ENCODE results near the gene DCANP1. TPM values are rescaled to one million over a fixed set of nuclear protein-coding genes. Genes with fewer than 3 reads are reported as not detected.

DCANP1 gene
- total RNA-seq, 1 donor from 2014 or later = not detected

DNA sequence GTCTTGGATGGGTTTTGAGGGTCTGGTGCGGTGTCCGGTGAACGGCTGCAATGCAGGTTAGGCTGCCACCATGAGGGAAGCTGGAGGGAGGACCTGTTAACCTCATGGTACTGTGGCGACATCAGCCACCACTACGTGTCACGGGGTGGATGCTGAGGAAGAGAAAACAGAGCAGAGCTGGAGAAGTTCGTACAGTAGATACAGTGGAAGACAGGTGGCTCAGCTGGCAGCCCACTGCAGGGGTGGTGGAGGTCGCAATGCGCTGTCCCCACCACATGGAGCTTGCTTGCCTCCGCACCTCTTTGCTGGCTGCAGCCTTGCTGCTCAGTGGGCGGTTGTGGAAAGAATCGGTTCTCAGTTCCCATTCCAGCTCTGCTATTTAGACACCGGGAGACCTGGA is 2.8 kb downstream of the DCANP1 start:
- Mint-ChIP-seq H3K4me3 (ENCODE audit: unreplicated experiment) (no peak overlapping the region), H3K27me3 (ENCODE audit: unreplicated experiment) (peaks cover 6% of the 10 kb centered on the region), H3K36me3 (ENCODE audit: unreplicated experiment) (no peaks in the 10 kb centered on the region), H3K4me1 (ENCODE audit: unreplicated experiment) (no peaks in the 10 kb centered on the region), H3K9me3 (ENCODE audit: unreplicated experiment) (no peaks in the 10 kb centered on the region), H3K27ac (ENCODE audit: unreplicated experiment) (no peak overlapping the region)
- no peak for DNase-seq (ENCODE audit: extremely low spot score, unreplicated experiment)
- TF ChIP-seq, protein P1, sequence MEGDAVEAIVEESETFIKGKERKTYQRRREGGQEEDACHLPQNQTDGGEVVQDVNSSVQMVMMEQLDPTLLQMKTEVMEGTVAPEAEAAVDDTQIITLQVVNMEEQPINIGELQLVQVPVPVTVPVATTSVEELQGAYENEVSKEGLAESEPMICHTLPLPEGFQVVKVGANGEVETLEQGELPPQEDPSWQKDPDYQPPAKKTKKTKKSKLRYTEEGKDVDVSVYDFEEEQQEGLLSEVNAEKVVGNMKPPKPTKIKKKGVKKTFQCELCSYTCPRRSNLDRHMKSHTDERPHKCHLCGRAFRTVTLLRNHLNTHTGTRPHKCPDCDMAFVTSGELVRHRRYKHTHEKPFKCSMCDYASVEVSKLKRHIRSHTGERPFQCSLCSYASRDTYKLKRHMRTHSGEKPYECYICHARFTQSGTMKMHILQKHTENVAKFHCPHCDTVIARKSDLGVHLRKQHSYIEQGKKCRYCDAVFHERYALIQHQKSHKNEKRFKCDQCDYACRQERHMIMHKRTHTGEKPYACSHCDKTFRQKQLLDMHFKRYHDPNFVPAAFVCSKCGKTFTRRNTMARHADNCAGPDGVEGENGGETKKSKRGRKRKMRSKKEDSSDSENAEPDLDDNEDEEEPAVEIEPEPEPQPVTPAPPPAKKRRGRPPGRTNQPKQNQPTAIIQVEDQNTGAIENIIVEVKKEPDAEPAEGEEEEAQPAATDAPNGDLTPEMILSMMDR (IDR thresholded peaks at IDR 0.05) = no peak

DNA sequence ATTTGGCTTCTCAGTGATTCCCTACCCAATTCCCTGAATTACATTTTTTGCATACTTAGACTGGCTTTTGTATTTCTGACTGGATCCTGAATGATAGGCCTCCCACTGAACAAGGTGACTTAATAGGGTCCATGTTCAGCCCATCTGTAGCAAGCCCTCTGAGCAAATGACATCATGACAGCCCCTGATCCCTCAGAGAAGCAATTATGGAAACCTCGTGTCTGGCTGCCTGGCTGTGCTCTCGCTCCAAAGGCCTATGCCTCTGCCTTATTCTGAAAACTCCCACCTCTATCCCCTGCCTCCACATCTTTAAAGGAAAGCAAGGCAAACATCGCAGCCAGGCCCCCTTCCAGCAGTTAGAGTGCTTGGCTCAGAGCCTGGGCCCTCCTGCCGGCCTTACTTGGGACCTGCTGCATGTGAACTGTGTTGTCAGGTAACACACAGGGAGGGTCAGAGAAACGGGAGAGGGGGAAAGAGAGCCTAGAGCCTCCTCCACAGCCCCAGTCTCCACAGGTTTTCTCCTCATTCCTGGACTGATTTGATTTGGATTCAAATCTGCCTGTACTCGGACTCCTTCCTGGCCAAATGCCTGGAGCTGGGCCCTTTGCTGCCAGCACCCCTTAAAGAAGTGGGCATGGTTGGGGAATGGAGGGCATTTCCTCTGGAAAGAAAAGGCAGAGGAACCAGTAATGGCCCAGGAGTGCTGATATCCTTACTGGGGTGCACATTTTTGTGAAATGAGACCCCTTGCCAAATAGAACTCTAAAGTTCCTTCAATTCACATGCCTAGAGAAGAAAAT is 3.8 kb downstream of the DCANP1 start:
- TF ChIP-seq, protein P1 (IDR thresholded peaks at IDR 0.05) = no peak
- Mint-ChIP-seq H3K4me3 (ENCODE audit: unreplicated experiment) (no peak overlapping the region), H3K27ac (ENCODE audit: unreplicated experiment) (no peak overlapping the region), H3K9me3 (ENCODE audit: unreplicated experiment) (no peaks in the 10 kb centered on the region), H3K36me3 (ENCODE audit: unreplicated experiment) (no peaks in the 10 kb centered on the region), H3K4me1 (ENCODE audit: unreplicated experiment) (no peaks in the 10 kb centered on the region), H3K27me3 (ENCODE audit: unreplicated experiment) (peaks cover 2% of the 10 kb centered on the region)
- peak; percentile 64 for DNase-seq (ENCODE audit: extremely low spot score, unreplicated experiment)

DNA sequence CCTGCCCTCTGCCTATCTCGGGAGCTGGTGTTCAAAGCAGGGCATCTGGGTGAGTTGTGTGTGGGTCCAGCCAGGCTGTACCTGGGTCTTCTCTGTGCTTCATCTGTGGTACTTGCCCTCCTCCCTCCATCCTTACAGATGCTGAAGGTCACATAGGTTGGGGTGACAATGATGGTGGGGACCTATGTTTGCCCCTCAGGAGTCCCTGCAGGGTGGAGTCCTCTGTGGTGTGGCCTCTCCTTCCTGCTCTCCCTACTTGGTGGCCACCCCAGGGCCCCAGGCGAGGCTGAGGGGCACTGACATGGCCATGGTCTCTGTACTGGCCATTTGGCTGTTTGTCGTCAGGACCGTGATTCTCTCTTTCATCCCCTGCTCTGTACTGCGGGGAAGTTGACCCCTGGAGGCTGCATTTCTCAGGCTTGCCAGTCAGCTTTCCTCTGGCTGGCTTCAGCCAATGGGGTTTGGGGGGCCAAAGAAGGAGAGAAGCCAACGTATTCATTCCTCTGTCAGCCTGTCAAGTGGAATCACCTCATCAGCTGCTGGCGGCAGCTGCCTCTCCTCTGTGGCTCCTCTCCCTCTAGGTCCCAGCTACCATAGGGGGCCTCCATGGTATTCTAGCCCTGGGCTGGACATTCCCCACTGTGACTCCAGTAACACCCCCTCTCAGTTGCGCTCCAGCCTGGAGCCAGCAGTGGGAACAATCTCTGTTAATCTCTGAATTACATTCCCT is 4.6 kb downstream of the DCANP1 start:
- Mint-ChIP-seq H3K4me1 (ENCODE audit: unreplicated experiment) (no peaks in the 10 kb centered on the region), H3K27ac (ENCODE audit: unreplicated experiment) (no peak overlapping the region)
- TF ChIP-seq, protein P1 (IDR thresholded peaks at IDR 0.05) = no peak

DNA sequence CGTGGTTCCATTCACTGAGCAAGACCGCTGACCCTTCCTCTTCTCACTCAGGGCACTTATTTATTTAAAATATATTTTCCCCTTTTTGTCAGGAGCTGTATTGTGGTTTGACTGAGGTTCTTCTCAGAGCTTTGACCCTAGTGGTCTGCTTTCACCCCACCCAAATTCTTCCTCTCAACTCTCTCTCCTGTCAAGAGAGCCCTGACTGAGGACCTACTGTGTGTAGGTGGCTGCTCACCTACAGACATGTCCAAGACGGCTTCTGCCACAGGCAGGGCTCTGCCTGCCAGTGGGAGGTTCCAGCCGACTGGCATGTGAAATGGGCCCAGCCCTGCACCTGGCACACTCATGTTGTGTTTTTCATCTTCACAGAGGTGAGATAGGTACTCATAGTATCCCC is 5.2 kb downstream of the DCANP1 start:
- H3K4me1 Mint-ChIP-seq (ENCODE audit: unreplicated experiment) = no peaks in the 10 kb centered on the region
- TF ChIP-seq, protein P1 (IDR thresholded peaks at IDR 0.05) = no peak
- no peaks in the 10 kb centered on the region for H3K36me3 Mint-ChIP-seq (ENCODE audit: unreplicated experiment)
- no peak overlapping the region for H3K4me3 Mint-ChIP-seq (ENCODE audit: unreplicated experiment)
- peaks cover 2% of the 10 kb centered on the region for H3K27me3 Mint-ChIP-seq (ENCODE audit: unreplicated experiment)
- H3K9me3 Mint-ChIP-seq (ENCODE audit: unreplicated experiment) = no peaks in the 10 kb centered on the region
- no peak for DNase-seq (ENCODE audit: extremely low spot score, unreplicated experiment)
- H3K27ac Mint-ChIP-seq (ENCODE audit: unreplicated experiment) = no peak overlapping the region

More for the DNA sequence above, 4.6 kb downstream of the DCANP1 start:
- peaks cover 2% of the 10 kb centered on the region for H3K27me3 Mint-ChIP-seq (ENCODE audit: unreplicated experiment)
- no peak overlapping the region for H3K4me3 Mint-ChIP-seq (ENCODE audit: unreplicated experiment)
- no peaks in the 10 kb centered on the region for H3K9me3 Mint-ChIP-seq (ENCODE audit: unreplicated experiment)
- H3K36me3 Mint-ChIP-seq (ENCODE audit: unreplicated experiment) = no peaks in the 10 kb centered on the region
- peak; percentile 62 for DNase-seq (ENCODE audit: extremely low spot score, unreplicated experiment)

DNA sequence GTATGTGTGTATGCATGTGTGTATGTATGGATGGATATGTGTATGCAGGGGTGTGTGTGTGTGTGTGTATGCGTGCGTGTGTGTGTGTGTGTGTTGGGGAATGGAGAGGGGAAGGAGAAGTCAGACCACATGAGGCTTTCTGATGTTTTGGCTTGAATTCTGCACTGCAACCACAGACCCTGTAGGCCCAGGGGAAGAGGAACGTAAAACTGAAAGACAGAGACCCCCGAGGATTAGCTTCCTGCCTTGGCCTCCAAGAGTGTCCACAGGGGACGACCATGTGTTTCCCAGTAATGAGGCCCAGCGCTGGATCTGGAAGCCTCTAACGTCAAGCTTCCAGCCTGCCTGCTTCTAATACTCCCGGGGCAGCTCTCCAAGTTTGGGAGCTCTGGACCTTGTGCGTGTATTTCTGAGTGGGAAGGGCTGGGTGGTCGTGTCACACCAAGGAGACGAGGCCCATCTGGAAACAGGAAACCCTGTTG is 5.8 kb downstream of the DCANP1 start:
- peak; percentile 51 for DNase-seq (ENCODE audit: extremely low spot score, unreplicated experiment)
- TF ChIP-seq, protein P1 (IDR thresholded peaks at IDR 0.05) = no peak
- Mint-ChIP-seq H3K27me3 (ENCODE audit: unreplicated experiment) (peaks cover 2% of the 10 kb centered on the region), H3K9me3 (ENCODE audit: unreplicated experiment) (no peaks in the 10 kb centered on the region), H3K27ac (ENCODE audit: unreplicated experiment) (no peak overlapping the region), H3K4me3 (ENCODE audit: unreplicated experiment) (no peak overlapping the region), H3K36me3 (ENCODE audit: unreplicated experiment) (no peaks in the 10 kb centered on the region), H3K4me1 (ENCODE audit: unreplicated experiment) (no peaks in the 10 kb centered on the region)
